GM12891 (cell line): ENCODE data around the gene SMARCA5.

Experiments used
- POLR2A ChIP-seq: IDR thresholded peaks from 2 replicates; pipeline ENCODE4 v1.6.1; 2011; ENCODE audit warnings: low read depth, low read length, control low read depth
- POLR2AphosphoS5 ChIP-seq: IDR thresholded peaks from 2 replicates; pipeline ENCODE4 v1.6.1; 2011; ENCODE audit warnings: low read depth, low read length, control low read depth

GRCh38 chr4:143473334-143474126 is 40.0 kb upstream of the SMARCA5 start:
- TF ChIP-seq POLR2A = no peak
- no peak for TF ChIP-seq POLR2AphosphoS5
